Measurements from ENCODE around the gene CERK.

Gene CERK

GRCh38 chr22:46764779-46765485 lies 26.9 kb upstream of the CERK start:
- no peak overlapping the region for H3K4me3 ChIP-seq (ENCODE audit: low read depth, low read length)

- H3K4me3 ChIP-seq (ENCODE audit: low read depth, low read length), result no peak overlapping the region
These were observed 26.2 kb upstream of the CERK start for GRCh38 chr22:46764140-46764680.

- peak overlapping the region; percentile 95 for H3K4me3 ChIP-seq (ENCODE audit: low read depth, low read length)
These were observed 25.1 kb upstream of the CERK start for GRCh38 chr22:46763051-46763705.

- H3K4me3 ChIP-seq (ENCODE audit: low read depth, low read length), result peak within 1 kb of the TSS; percentile 95
These were observed 24.4 kb upstream of the CERK start, which contains the start of gene TBC1D22A for GRCh38 chr22:46762238-46763050. Gene TBC1D22A (plus strand): TSS chr22:46762650. CDS start chr22:46762787, 137 bp downstream.

DNA sequence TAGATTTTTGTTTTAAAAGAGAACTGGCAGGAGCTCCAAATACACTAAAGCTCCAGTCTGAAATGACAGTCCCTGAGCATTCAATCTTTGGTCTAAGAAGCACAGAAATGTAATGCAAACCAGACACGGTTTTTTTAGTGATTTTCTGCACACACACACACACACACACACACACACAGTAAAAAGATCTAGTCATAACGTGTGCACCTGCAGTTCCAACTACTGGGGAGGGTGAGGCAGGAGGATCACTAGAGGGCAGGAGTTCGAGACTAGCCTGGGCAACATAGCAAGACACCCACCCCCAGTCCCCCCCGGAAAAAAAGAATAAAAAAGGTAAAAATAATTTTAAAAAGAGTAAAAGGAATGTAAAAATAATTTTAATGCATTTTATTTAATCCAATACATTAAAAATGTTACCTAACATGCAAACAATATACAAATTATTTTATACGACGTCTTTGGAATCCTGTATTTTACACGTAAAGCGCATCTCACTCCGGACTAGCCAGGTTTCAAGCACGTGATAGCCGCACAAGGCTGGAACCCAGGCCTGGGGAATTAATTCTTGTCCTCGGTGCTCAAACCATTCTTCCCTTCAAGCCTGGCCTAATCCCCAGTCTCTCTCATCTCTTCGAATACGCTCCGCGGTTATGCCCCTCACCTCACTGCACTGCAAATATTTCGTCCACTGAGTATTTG lies 23.6 kb upstream of the CERK start:
- H3K4me3 ChIP-seq (ENCODE audit: low read depth, low read length), result peak overlapping the region; percentile 95

DNA sequence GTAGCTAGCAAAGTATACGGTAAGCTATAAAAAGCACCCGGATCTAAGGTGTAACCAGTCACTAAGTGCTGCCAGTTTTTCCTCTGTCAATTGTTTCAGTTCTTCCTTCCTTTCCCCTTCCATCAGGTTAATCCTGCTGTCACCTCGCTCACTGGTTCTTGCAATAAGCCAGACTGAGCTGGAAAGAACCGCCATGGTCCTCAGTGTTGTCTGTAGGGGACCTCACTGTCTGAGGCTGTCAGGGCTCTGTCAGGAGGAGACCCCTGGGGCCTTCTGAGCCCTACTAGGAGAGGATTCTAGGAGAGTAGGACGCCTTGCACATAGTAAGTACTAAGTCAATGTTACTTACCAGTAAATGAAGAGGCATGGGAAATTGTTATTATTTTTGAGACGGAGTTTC lies 23.0 kb upstream of the CERK start:
- H3K4me3 ChIP-seq (ENCODE audit: low read depth, low read length), result no peak overlapping the region

- H3K4me3 ChIP-seq (ENCODE audit: low read depth, low read length), result no peak overlapping the region
These were observed 20.8 kb upstream of the CERK start for GRCh38 chr22:46758867-46759290.

DNA sequence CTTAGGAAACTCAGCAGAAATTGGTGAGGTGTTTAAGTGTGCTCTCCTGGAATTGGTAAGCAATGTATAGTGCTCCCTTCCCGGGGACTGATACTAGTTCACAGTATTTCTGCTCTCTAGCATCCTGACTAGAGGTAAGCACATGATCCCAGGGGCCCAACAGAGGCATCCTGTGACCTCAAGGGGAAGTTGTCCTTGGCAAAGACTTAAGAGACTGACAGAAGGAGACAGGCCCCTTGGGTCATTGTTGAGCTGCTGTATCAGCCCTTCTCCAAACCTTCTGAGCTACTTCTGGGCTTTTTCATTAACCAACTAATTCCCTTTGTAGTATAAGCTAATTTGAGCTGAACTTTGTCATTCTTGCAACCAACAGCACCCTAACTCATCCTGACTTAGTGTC lies 20.1 kb upstream of the CERK start:
- H3K4me3 ChIP-seq (ENCODE audit: low read depth, low read length), result no peak overlapping the region

- H3K4me3 ChIP-seq (ENCODE audit: low read depth, low read length), result no peak overlapping the region
These were observed 19.1 kb upstream of the CERK start for GRCh38 chr22:46757104-46757503.

DNA sequence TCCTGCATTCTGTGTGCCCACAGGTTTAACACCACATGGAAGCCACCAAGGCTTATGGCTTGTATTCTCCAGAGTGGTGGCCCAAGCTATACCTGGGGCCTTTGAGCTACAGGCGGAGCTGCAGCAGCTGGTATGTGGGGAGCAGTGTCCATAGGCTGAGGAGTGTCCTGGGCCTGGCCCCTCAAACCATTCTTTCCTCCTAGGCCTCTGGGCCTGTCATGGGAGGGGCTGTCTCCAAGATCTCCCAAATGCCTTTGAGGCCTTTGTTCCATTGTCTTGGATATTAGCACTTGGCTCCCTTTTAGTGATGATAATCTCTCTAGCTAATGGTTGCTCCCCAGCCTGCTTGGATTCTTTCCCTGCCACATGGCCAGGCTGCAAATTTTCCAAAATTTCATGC lies 18.0 kb upstream of the CERK start:
- no peak overlapping the region for H3K4me3 ChIP-seq (ENCODE audit: low read depth, low read length)

GRCh38 chr22:46755525-46755924 lies 17.5 kb upstream of the CERK start:
- no peak overlapping the region for H3K4me3 ChIP-seq (ENCODE audit: low read depth, low read length)

DNA sequence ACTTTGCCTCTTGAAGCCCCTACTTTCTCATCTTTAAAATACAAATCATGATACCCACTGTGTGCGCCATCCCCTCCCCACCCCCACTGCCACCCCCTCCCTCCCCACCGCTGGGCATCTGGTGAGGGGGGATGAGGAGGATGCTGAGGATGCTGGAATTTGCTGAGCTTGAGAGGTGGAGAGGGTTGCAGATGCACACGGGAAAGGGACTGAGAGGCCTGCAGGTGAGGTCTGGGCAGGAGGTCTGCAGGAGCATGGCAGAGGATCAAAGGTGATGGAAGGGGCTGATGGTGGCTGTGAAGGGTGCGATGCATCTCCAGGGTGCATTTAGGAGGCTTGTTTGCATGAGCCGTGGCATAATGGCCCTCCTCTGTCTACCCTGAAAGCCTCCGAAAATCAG lies 16.8 kb upstream of the CERK start:
- H3K4me3 ChIP-seq (ENCODE audit: low read depth, low read length), result no peak overlapping the region

- H3K4me3 ChIP-seq (ENCODE audit: low read depth, low read length), result no peak overlapping the region
These were observed 16.2 kb upstream of the CERK start for GRCh38 chr22:46754110-46754799.

- H3K4me3 ChIP-seq (ENCODE audit: low read depth, low read length), result no peak overlapping the region
These were observed 15.7 kb upstream of the CERK start for GRCh38 chr22:46753761-46754109.

- H3K4me3 ChIP-seq (ENCODE audit: low read depth, low read length), result no peak overlapping the region
These were observed 15.3 kb upstream of the CERK start for GRCh38 chr22:46753360-46753759.

- H3K4me3 ChIP-seq (ENCODE audit: low read depth, low read length), result no peak overlapping the region
These were observed 14.9 kb upstream of the CERK start for GRCh38 chr22:46752988-46753310.

- H3K4me3 ChIP-seq (ENCODE audit: low read depth, low read length), result no peak overlapping the region
These were observed 14.4 kb upstream of the CERK start for GRCh38 chr22:46752286-46752987.

GRCh38 chr22:46750863-46751443 lies 12.9 kb upstream of the CERK start:
- H3K4me3 ChIP-seq (ENCODE audit: low read depth, low read length), result no peak overlapping the region

- H3K4me3 ChIP-seq (ENCODE audit: low read depth, low read length), result no peak overlapping the region
These were observed 12.4 kb upstream of the CERK start for GRCh38 chr22:46750530-46750800.

Measured in iPS-11a (cell line).